Measurements from ENCODE around the gene FHAD1.

Gene FHAD1

DNA sequence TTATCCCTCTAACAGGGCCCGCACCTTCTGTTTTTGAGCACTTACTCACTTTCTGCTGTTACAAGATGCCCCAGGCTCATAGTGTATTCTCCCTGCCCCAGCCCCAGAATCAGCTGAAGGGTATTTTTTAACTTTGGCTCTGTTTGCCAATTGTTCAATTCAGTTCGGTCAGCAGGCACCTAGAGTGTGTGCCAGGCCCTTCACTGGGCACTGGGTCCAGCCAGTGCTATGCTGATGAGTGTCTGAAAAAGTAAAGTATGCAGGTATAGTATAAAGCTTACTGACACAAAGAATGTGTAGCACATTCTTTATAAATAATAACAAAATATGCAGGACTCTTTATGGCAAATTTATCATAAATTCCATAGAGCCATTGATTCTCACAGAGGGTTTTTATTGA, 35.0 kb downstream of the FHAD1 start:
- no peak overlapping the region for H3K4me3 ChIP-seq (ENCODE audit: low read depth, low read length)
- DNase-seq (ENCODE audit: low read depth): no peak
- TF ChIP-seq, protein P1, sequence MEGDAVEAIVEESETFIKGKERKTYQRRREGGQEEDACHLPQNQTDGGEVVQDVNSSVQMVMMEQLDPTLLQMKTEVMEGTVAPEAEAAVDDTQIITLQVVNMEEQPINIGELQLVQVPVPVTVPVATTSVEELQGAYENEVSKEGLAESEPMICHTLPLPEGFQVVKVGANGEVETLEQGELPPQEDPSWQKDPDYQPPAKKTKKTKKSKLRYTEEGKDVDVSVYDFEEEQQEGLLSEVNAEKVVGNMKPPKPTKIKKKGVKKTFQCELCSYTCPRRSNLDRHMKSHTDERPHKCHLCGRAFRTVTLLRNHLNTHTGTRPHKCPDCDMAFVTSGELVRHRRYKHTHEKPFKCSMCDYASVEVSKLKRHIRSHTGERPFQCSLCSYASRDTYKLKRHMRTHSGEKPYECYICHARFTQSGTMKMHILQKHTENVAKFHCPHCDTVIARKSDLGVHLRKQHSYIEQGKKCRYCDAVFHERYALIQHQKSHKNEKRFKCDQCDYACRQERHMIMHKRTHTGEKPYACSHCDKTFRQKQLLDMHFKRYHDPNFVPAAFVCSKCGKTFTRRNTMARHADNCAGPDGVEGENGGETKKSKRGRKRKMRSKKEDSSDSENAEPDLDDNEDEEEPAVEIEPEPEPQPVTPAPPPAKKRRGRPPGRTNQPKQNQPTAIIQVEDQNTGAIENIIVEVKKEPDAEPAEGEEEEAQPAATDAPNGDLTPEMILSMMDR (IDR thresholded peaks at IDR 0.05; ENCODE audit: control insufficient read depth, extremely low read depth, insufficient read depth): no peak

DNA sequence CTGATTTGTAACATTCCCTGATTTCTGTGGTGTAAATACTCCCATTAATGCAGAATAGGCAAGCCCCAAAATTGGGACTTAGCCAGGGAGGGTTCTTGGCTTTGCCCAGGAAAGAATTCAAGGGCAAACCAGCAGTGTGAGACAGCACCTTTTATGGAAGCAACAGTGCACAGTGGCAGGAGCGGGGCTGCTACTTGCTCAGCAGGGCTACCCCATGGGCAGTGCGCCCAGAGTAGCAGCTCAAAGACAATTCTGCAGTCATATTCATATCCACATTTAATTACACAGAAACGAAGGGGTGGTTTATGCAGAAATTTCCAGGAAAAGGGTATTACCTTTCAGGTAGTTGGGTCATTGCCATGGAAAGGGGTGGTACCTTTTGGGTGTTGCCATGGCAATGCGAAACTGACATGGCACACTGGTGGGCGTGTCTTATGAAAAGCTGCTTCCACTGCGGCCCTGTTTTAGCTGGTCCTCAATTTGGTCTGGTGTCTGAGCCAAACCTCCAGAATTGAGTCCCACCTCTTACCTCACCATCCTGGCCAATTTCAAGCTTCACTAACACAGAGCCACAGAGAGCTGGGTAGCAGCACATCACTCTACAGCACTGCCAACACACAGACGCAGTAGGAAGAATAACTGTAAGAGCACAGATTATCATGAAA, 35.9 kb downstream of the FHAD1 start:
- H3K4me3 ChIP-seq (ENCODE audit: low read depth, low read length): no peak overlapping the region
- TF ChIP-seq, protein P1 (IDR thresholded peaks at IDR 0.05; ENCODE audit: control insufficient read depth, extremely low read depth, insufficient read depth): no peak
- no peak for DNase-seq (ENCODE audit: low read depth)

DNA sequence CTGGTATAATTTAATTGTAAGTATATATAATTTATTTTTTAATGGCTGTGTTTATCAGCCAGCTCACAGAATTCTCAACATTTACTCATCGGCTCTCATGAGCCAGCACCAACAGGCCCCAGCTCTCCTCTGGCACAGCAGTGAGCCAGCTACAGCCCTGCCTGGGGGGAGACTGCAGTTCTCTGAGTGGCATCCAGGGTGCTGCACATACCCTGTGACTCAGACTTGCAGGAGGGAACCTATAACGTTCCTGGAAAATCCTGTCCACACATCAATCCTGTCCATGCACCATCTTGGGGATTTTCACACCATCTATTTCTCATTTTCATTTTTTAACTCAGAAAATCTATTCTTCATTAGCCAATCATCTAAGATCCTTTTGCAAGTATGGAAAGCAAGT, 36.5 kb downstream of the FHAD1 start:
- TF ChIP-seq, protein P1 (IDR thresholded peaks at IDR 0.05; ENCODE audit: control insufficient read depth, extremely low read depth, insufficient read depth): no peak
- no peak overlapping the region for H3K4me3 ChIP-seq (ENCODE audit: low read depth, low read length)
- DNase-seq (ENCODE audit: low read depth): no peak

DNA sequence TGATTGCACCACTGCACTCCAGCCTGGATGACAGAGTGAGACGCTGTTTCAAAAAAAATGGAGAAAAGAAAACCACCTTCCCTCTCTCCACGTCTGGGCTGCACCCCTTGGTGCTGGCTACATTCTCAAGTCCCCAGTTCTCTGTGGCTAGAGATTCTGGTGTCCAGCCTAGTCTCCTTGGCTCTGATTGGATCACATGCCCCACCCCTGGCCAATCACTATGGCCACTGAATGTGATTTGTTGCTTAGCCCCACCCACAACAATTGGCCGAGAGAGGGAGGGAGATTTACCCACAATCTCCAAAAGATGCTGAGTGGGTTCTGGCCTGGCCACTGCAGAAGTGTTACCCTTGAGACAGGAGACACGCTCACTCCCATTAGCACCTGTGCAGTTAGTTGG, 39.4 kb downstream of the FHAD1 start:
- no peak for DNase-seq (ENCODE audit: low read depth)
- TF ChIP-seq, protein P1 (IDR thresholded peaks at IDR 0.05; ENCODE audit: control insufficient read depth, extremely low read depth, insufficient read depth): no peak
- H3K4me3 ChIP-seq (ENCODE audit: low read depth, low read length): no peak overlapping the region

DNA sequence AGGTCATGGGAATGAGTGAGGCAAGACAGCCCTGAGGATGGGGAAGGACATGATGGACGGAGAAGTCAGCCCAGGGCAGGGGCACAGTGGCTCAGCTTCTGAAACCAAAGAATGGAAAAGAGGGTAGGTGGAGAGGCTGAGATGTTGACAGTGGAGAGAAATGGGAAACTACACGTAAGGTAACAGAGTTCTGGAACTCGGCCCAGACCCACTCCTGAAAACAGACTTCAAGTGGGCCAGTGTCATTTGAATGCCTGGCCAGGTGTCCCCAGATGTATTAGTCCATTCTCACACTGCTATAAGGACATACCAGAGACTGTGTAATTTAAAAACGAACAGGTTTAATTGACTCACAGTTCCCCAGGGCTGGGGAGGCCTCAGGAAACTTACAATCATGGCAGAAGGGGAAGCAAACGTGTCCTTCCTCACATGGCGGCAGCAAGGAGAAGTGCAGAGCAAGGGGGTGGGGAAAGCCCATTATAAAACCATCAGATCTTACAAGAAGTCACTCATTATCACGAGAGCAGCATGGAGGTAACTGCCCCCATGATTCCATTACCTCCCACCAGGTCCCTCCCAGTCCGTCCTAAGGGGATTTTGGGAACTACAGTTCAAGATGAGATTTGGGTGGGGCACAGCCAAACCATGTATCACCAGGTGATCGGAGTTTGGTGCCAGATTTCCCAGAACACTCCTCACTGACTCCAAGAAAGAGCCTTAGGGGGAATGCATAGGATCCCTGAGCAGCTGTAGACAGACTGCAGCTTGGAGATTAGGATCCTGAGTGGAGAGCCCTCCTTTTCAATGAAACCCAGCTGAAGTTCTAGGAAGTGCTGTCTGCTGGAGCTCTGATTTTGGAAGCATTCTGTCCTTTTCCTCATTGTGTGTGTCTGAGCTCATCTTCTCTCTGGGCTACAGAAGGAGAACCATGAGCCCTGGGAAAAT, 40.3 kb downstream of the FHAD1 start:
- no peak for DNase-seq (ENCODE audit: low read depth)
- no peak overlapping the region for H3K4me3 ChIP-seq (ENCODE audit: low read depth, low read length)

DNA sequence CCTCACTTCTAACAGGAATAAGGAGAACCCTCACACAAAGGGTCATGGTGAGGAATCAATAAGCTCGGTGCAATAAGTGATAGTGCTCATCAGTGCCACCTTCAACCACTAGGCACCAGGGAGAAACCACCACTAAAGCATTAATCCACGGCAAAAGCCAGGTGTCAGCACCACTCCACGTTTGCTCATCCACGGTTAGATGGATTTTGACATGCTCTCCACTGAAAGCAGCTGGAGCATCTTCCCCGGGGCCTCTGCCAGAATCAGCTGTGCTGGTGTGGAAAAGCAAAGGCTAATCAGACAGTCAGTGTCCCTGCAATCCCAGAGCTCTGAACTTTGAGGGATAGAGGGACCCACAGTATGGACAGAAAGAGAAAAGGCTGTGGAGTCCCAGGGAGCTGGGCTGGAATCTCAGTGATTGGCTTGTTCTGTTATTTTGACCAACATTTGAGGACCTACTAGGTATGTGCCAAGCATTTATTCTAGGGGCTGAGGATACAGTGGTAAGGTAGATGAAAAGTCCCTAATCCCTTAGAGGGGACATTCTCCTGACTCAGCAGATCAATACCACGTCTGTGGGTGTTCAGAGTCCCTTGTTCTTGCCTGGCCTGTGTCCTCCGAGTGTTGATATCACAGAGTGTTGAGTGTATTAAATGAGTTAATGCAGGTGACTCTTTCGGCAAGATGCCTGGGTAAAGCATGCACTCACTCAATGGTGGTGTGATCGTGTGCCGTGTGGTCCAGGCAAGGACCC, 41.3 kb downstream of the FHAD1 start:
- no peak overlapping the region for H3K4me3 ChIP-seq (ENCODE audit: low read depth, low read length)
- DNase-seq (ENCODE audit: low read depth): no peak
- TF ChIP-seq, protein P1 (IDR thresholded peaks at IDR 0.05; ENCODE audit: control insufficient read depth, extremely low read depth, insufficient read depth): no peak

More for the DNA sequence above, 40.3 kb downstream of the FHAD1 start:
- TF ChIP-seq, protein P1 (IDR thresholded peaks at IDR 0.05; ENCODE audit: control insufficient read depth, extremely low read depth, insufficient read depth): no peak
